Measurements from ENCODE around the gene PITPNM3.
A peak's percentile ranks its signal among the peaks of the same experiment; 100 is the strongest.

Gene PITPNM3

GRCh38 chr17:6444571-6445335 lies 111.6 kb downstream of the PITPNM3 start:
- Mint-ChIP-seq H3K4me1 (peaks cover 68% of the 10 kb centered on the region), H3K27me3 (ENCODE audit: low read depth, poor library complexity) (peaks cover 14% of the 10 kb centered on the region), H3K36me3 (ENCODE audit: low read depth) (peaks cover 35% of the 10 kb centered on the region), H3K9me3 (peaks cover 14% of the 10 kb centered on the region), H3K4me3 (peak overlapping the region; percentile 96), H3K27ac (peak overlapping the region; percentile 25)
- DNase-seq: no peak
- TF ChIP-seq CTCF (IDR thresholded peaks at IDR 0.05): no peak

GRCh38 chr17:6443692-6444570 lies 112.4 kb downstream of the PITPNM3 start, which contains the start of gene PIMREG:
Gene PIMREG (plus strand): TSS chr17:6444455. CDS start chr17:6445111, 656 bp downstream.
- Mint-ChIP-seq H3K9me3 (peaks cover 14% of the 10 kb centered on the region), H3K4me1 (peaks cover 64% of the 10 kb centered on the region), H3K36me3 (ENCODE audit: low read depth) (peaks cover 27% of the 10 kb centered on the region), H3K27ac (peak within 1 kb of the TSS; percentile 91), H3K4me3 (peak within 1 kb of the TSS; percentile 96), H3K27me3 (ENCODE audit: low read depth, poor library complexity) (peaks cover 17% of the 10 kb centered on the region)
- TF ChIP-seq CTCF (IDR thresholded peaks at IDR 0.05): no peak
- DNase-seq: peak; percentile 98

- Mint-ChIP-seq H3K27ac (no peak overlapping the region), H3K27me3 (ENCODE audit: low read depth, poor library complexity) (peaks cover 21% of the 10 kb centered on the region), H3K4me3 (peak overlapping the region; percentile 81), H3K36me3 (ENCODE audit: low read depth) (peaks cover 20% of the 10 kb centered on the region), H3K4me1 (peaks cover 56% of the 10 kb centered on the region), H3K9me3 (peaks cover 14% of the 10 kb centered on the region)
- TF ChIP-seq CTCF (IDR thresholded peaks at IDR 0.05): no peak
- DNase-seq: no peak
Observed at GRCh38 chr17:6442775-6443174, 113.6 kb downstream of the PITPNM3 start.

- Mint-ChIP-seq H3K36me3 (ENCODE audit: low read depth) (peaks cover 5% of the 10 kb centered on the region), H3K27ac (no peak overlapping the region)
Observed at GRCh38 chr17:6439951-6440350, 116.4 kb downstream of the PITPNM3 start.

GRCh38 chr17:6437956-6438355 lies 118.4 kb downstream of the PITPNM3 start:
- Mint-ChIP-seq H3K4me3 (no peak overlapping the region), H3K36me3 (ENCODE audit: low read depth) (no peaks in the 10 kb centered on the region), H3K27ac (no peak overlapping the region), H3K4me1 (peaks cover 26% of the 10 kb centered on the region), H3K9me3 (peaks cover 14% of the 10 kb centered on the region), H3K27me3 (ENCODE audit: low read depth, poor library complexity) (peaks cover 38% of the 10 kb centered on the region)
- no peak for TF ChIP-seq CTCF (IDR thresholded peaks at IDR 0.05)
- no peak for DNase-seq

More at GRCh38 chr17:6439951-6440350, 116.4 kb downstream of the PITPNM3 start:
- DNase-seq: no peak
- no peak for TF ChIP-seq CTCF (IDR thresholded peaks at IDR 0.05)
- Mint-ChIP-seq H3K27me3 (ENCODE audit: low read depth, poor library complexity) (peaks cover 40% of the 10 kb centered on the region), H3K4me1 (peaks cover 39% of the 10 kb centered on the region), H3K4me3 (no peak overlapping the region), H3K9me3 (peaks cover 14% of the 10 kb centered on the region)
